Measurements from ENCODE around the gene ARPC1A. TPM values are rescaled to one million over a fixed set of nuclear protein-coding genes. Genes with fewer than 3 reads are reported as not detected.

The ARPC1A gene
- total and polyA plus RNA-seq, 2 of the 8 experiments (the other 6 are each of a cell fraction or from before 2014, with no cell fraction given), result 123 to 155 TPM

DNA sequence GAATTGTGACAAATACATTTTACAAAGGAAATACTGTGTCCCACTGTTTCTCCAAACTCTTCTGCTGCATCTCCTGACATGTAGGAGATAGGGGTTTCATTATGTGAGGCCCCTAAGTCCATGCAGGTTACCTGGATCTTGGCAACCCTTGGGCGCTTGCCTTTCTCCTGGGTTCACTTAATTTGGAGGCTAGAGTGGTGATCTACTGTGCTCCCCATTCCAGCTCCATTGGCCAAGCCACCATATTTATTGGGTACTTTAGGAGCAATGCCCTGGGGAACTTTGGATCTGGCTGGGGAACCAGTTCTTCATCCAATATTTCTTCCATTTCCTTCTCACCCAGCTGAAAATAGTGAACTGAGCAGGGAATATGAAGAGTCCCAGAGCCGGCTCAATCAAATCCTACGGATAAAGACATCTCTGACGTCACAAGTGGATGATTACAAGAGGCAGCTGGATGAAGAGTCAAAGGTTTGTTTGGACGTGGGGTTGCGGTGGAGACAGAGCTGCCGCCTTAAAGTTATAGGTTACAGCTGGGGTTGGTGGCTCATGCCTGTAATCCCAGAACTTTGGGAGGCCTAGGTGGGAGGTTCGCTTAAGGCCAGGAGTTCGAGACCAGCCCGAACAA is 34.6 kb upstream of the ARPC1A start (continued):
- TF ChIP-seq CBX5 (IDR thresholded peaks at IDR 0.05; ENCODE audit: low read depth, low read length) (no peak), NRF1 (IDR thresholded peaks at IDR 0.05; ENCODE audit: low read depth, low read length) (no peak)
